A673 (cell line): ENCODE results near the gene PLA2G4F. TPM values are rescaled to one million over a fixed set of nuclear protein-coding genes. Genes with fewer than 3 reads are reported as not detected.

ENCODE experiments used
- BruUV-seq: library from RNA; stranded (reverse); fragments of 400-500 nt; replicated peaks from 2 replicates; lab custom pipeline; 2021; lab: Mats Ljungman, UMichigan
- CTCF ChIA-PET: fragments of 300-600 bp; sonication (Branson Sonifier 250); formaldehyde crosslinking; loops from one replicate; lab custom pipeline; 2022; ENCODE audit warnings: antibody characterized with exemption; lab: Charles Lee
- POLR2A ChIA-PET: fragments of 300-600 bp; sonication (Branson Sonifier 250); formaldehyde crosslinking; loops from one replicate; lab custom pipeline; 2022; ENCODE audit warnings: antibody characterized with exemption; ENCODE audit not compliant: low non-redundant PET; lab: Charles Lee
- DNase-seq: peaks from one replicate; pipeline ENCODE4 v3.0.0-alpha.2; 2015; ENCODE audit warnings: low spot score
- H3K27ac ChIP-seq: fragments of 200-600 bp; sonication (generic); 2 replicates; pipeline ENCODE4 v1.5.1; 2016; ENCODE audit warnings: mixed run types, low read depth, mild to moderate bottlenecking, mixed read lengths, antibody characterized with exemption, low read length; ENCODE audit not compliant: poor library complexity, severe bottlenecking
- H3K27me3 ChIP-seq: fragments of 200-600 bp; sonication (generic); replicated peaks from 2 replicates; pipeline ENCODE4 v1.6.1; 2017; ENCODE audit warnings: mixed run types, low read depth, mild to moderate bottlenecking, mixed read lengths, antibody characterized with exemption, low read length; ENCODE audit not compliant: insufficient read depth, poor library complexity
- H3K36me3 ChIP-seq: fragments of 200-600 bp; sonication (generic); 2 replicates; pipeline ENCODE4 v1.6.1; 2016; ENCODE audit warnings: mixed run types, mild to moderate bottlenecking, mixed read lengths, antibody characterized with exemption, low read length; ENCODE audit not compliant: insufficient read depth, poor library complexity, severe bottlenecking
- H3K4me1 ChIP-seq: fragments of 200-600 bp; sonication (generic); 2 replicates; pipeline ENCODE4 v1.6.1; 2017; ENCODE audit warnings: mixed run types, mild to moderate bottlenecking, mixed read lengths, antibody characterized with exemption, low read length; ENCODE audit not compliant: insufficient read depth, poor library complexity, severe bottlenecking
- H3K4me3 ChIP-seq: fragments of 200-600 bp; sonication (generic); 2 replicates; pipeline ENCODE4 v1.5.1; 2016; ENCODE audit warnings: low read depth, mixed run types, mild to moderate bottlenecking, mixed read lengths, low read length; ENCODE audit not compliant: poor library complexity, severe bottlenecking
- H3K9me3 ChIP-seq: fragments of 200-600 bp; sonication (generic); 2 replicates; pipeline ENCODE4 v1.6.1; 2016; ENCODE audit warnings: mixed run types, low read depth, mild to moderate bottlenecking, mixed read lengths, antibody characterized with exemption, low read length; ENCODE audit not compliant: poor library complexity, severe bottlenecking
- EZH2 ChIP-seq: fragments of 200-600 bp; sonication (generic); IDR thresholded peaks from 2 replicates; pipeline ENCODE4 v1.6.1; 2017; ENCODE audit warnings: borderline replicate concordance, low read depth, mild to moderate bottlenecking, mixed read lengths, antibody characterized with exemption, low read length; ENCODE audit not compliant: poor library complexity, severe bottlenecking
- intact Hi-C: fragments of 100-400 bp; cut with micrococcal nuclease; formaldehyde crosslinking; loops from one replicate; pipeline ENCODE4 v1.10.0; 2022; ENCODE audit not compliant: unreplicated experiment
- total RNA-seq: library from RNA; stranded (reverse); gene quantifications from 2 replicates; pipeline ENCODE4 v1.2.3, GENCODE V29; 2021
- TF ChIP-seq, protein P1 (sequence below): fragments of 300-800, 200-600 bp; sonication (generic); conservative IDR thresholded peaks from 2 replicates; pipeline ENCODE4 v1.5.1; 2017; ENCODE audit warnings: low read depth, mild to moderate bottlenecking, antibody characterized with exemption, low read length, moderate library complexity, mixed read lengths

PLA2G4F gene
- total RNA-seq, 1 experiment from 2014 or later: not detected

DNA sequence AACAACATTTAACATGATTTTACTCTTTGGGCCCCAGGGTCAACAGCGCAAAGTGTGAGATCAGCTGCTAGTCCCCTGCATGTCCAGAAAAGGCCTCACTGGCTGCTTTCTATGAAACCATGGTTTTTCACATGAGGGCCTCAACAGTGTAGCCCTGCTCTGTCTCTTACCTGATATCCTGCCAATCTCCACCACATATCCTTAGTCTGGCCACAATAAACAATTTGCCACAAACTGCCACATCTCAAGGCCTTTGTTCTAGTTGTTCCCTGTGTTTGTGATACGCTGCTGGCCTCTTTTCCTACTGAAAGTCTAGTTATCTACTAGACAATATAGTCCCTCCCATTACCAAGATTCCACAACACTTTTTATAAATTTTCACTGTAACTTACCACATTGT lies 33.9 kb upstream of the PLA2G4F start:
- Histone ChIP-seq H3K27me3 (no peaks in the 10 kb centered on the region), H3K9me3 (no peaks in the 10 kb centered on the region), H3K36me3 (peaks cover 21% of the 10 kb centered on the region), H3K4me3 (no peak overlapping the region), H3K4me1 (no peaks in the 10 kb centered on the region), H3K27ac (no peak overlapping the region)
- BruUV-seq: no TSS peak
- TF ChIP-seq, protein P1, sequence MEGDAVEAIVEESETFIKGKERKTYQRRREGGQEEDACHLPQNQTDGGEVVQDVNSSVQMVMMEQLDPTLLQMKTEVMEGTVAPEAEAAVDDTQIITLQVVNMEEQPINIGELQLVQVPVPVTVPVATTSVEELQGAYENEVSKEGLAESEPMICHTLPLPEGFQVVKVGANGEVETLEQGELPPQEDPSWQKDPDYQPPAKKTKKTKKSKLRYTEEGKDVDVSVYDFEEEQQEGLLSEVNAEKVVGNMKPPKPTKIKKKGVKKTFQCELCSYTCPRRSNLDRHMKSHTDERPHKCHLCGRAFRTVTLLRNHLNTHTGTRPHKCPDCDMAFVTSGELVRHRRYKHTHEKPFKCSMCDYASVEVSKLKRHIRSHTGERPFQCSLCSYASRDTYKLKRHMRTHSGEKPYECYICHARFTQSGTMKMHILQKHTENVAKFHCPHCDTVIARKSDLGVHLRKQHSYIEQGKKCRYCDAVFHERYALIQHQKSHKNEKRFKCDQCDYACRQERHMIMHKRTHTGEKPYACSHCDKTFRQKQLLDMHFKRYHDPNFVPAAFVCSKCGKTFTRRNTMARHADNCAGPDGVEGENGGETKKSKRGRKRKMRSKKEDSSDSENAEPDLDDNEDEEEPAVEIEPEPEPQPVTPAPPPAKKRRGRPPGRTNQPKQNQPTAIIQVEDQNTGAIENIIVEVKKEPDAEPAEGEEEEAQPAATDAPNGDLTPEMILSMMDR: no peak
- no peak for TF ChIP-seq EZH2
- intact Hi-C loops: no loop called here
- POLR2A ChIA-PET: no interaction called here
- CTCF ChIA-PET: no interaction called here
- no peak for DNase-seq

DNA sequence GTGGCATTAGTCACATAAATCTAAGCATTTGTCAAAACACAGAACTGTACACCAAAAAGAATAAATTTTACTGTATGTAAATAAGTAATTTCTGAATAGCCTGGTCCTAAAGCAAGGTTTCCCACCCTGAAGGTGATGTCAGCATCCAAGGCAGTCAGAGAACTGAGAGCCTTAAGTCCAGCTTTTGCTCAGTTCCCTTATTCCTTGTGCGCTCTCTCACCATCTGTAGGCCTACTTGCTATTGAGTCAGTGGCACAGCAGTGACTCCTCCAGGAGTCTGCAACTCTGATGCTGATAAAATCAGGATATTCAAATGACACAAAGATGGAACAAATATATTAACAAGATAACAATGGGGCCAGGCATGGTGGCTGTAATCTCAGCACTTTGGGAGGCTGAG lies 29.4 kb upstream of the PLA2G4F start:
- BruUV-seq: no TSS peak
- peaks cover 26% of the 10 kb centered on the region for H3K36me3 ChIP-seq
- H3K4me1 ChIP-seq: no peaks in the 10 kb centered on the region
- ChIA-PET CTCF (no interaction called here), POLR2A (no interaction called here)
- no peak overlapping the region for H3K27ac ChIP-seq
- intact Hi-C loops: no loop called here
- TF ChIP-seq, protein P1: no peak
- TF ChIP-seq EZH2: no peak
- no peaks in the 10 kb centered on the region for H3K9me3 ChIP-seq
- DNase-seq: no peak
- no peaks in the 10 kb centered on the region for H3K27me3 ChIP-seq
- H3K4me3 ChIP-seq: no peak overlapping the region

GRCh38 chr15:42184736-42185135 lies 28.3 kb upstream of the PLA2G4F start:
- H3K36me3 ChIP-seq: peaks cover 20% of the 10 kb centered on the region
- ChIA-PET CTCF (no interaction called here), POLR2A (no interaction called here)
- no peaks in the 10 kb centered on the region for H3K4me1 ChIP-seq
- H3K27ac ChIP-seq: no peak overlapping the region
- TF ChIP-seq, protein P1: no peak
- no peak for TF ChIP-seq EZH2
- no peaks in the 10 kb centered on the region for H3K9me3 ChIP-seq
- BruUV-seq: no TSS peak
- intact Hi-C loops: no loop called here
- no peak overlapping the region for H3K4me3 ChIP-seq
- no peak for DNase-seq
- no peaks in the 10 kb centered on the region for H3K27me3 ChIP-seq
